ENCODE measurements around the gene TNPO3. TPM values are rescaled to one million over a fixed set of nuclear protein-coding genes. Genes with fewer than 3 reads are reported as not detected.

The TNPO3 gene
- total RNA-seq, 1 donor, result 46.0 TPM

- no peak for DNase-seq (ENCODE audit: low read depth in 2 of 3, low spot score in 2 of 3)
Measured at GRCh38 chr7:128912281-128912680, 142.6 kb downstream of the TNPO3 start.

- DNase-seq (ENCODE audit: low read depth in 2 of 3, low spot score in 2 of 3), result no peak
Measured at GRCh38 chr7:128911423-128912031, 143.4 kb downstream of the TNPO3 start.

- DNase-seq (ENCODE audit: low read depth in 2 of 3, low spot score in 2 of 3), result no peak
Measured at GRCh38 chr7:128910569-128910945, 144.4 kb downstream of the TNPO3 start, which contains the start of gene KCP. TSS of gene KCP (minus strand) at chr7:128910709. CDS start at chr7:128910676, 33 bp downstream.

GRCh38 chr7:128909625-128910568 is 145.0 kb downstream of the TNPO3 start:
- peak in 1 of 3 donors; percentile 15 for DNase-seq (ENCODE audit: low read depth in 2 of 3, low spot score in 2 of 3)

DNA sequence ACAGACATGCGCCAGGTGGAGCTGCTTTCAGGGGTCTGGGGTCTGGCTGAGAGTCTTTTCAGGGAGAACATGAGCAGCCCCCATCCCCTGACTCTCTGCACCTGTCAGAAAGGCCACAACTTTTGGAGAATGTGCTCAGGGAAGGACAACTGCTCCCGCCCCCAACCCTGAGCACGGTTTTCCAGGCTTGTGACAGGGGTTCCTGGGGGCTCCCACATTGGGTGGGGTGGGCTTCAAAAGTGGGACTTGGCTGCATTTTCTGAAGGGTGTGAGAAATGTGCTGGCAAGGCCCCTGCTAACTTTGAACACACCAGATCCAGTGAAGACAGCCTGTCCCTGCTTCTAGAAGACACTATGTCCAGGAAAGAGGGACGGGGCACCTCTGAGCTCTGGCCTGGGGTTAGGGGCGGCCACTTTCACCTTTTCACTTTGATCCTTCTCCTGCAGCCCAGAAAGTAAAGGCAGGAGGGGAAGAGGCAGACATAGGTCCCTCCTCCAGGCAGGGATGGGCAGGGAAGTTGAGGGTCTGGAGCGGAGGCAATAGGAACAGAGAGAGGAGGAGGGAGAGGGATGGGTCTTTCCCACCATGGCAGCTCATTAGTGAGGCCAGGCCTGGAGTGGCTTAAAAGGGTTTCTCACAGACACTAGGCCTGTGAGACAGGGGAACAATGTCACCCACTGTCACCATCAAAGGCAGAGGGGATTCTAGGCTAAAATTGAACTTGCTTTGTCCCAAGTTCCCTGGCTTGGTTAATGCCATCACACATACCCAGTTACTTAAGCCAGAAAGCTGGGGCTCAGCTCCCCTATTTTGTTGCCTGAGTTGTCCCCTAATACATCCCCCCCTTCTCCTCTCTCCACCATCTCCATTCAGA is 145.9 kb downstream of the TNPO3 start:
- no peak for DNase-seq (ENCODE audit: low read depth in 2 of 3, low spot score in 2 of 3)

- no peak for DNase-seq (ENCODE audit: low read depth in 2 of 3, low spot score in 2 of 3)
Measured at GRCh38 chr7:128906766-128907559, 147.9 kb downstream of the TNPO3 start.

GRCh38 chr7:128906001-128906765 is 148.7 kb downstream of the TNPO3 start:
- no peak for DNase-seq (ENCODE audit: low read depth in 2 of 3, low spot score in 2 of 3)

DNA sequence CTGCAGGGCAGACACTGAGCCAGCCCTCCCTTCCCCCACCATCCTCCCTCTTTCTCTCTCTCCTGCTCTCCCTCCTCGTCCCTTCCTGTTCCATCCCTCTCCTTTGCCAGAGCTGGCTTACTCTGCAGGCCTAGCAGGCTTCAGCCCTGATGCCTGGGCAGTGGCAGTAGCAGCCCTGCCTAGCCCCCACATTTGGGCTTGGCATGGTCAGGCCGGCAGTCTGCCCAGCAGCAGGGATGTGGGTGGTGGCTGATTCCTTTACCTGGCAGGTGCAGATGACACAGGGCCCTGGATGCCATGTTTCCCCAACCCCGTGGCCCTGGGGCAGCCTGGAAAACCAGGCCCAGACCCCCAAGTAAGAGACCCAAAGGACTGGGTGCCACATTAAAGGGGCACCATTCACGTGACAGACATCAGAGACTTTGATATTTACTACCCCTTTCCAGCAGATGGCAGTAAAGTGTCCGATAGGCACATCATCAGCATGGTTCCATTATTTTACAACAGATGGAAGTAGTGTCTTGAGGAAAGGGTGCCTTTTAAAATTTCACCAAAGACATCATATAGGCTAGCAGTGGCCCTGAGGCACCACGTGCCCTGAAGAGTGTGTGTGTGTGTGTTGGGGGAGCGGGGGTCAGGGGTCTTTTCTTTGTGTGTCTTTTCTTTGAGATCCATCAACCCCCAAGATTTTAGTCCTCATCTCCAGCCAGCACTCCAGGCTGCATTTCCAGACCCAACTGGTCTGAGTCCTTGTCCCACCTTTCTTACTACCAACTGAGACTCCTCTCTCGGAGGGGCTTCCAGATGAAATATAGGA is 150.3 kb downstream of the TNPO3 start:
- peak in 2 of 3 donors; percentile 67 to 88 for DNase-seq (ENCODE audit: low read depth in 2 of 3, low spot score in 2 of 3)

Small RNA genes lying within 50 kb of the gene (small RNA-seq; reads per million reads assigned to genes)
- not detected for gene RN7SL306P

Other genes with a start within 250 kb of the TNPO3 start
- gene FLNC, start 224.7 kb downstream of the TNPO3 start, total RNA-seq, result 0.27 TPM
- 110 TPM for gene ATP6V1F, start 192.3 kb downstream of the TNPO3 start, total RNA-seq
- gene KCP, start 144.4 kb downstream of the TNPO3 start, total RNA-seq, result under 0.01 TPM
- 76.5 TPM for gene IRF5, start 117.2 kb downstream of the TNPO3 start, total RNA-seq
- 41.7 TPM for gene TSPAN33, start 89.6 kb upstream of the TNPO3 start, total RNA-seq
- gene SMO, start 133.5 kb upstream of the TNPO3 start, total RNA-seq, result 33.1 TPM
- 9.2 TPM for gene AHCYL2, start 169.9 kb upstream of the TNPO3 start, total RNA-seq